Measurements from ENCODE around the gene CAPN14. TPM values are rescaled to one million over a fixed set of nuclear protein-coding genes. Genes with fewer than 3 reads are reported as not detected.

The CAPN14 gene
- total RNA-seq, 1 experiment from 2014 or later = not detected

GRCh38 chr2:31243053-31243452 is 25.7 kb upstream of the CAPN14 start:
- no peaks in the 10 kb centered on the region for H3K27me3 ChIP-seq (ENCODE audit: insufficient read depth, low read length)
- no peaks in the 10 kb centered on the region for H3K36me3 ChIP-seq (ENCODE audit: control insufficient read depth in 1 of 2, insufficient read depth in 2 of 2, low read length in 2 of 2)
- no peak overlapping the region for H2AFZ ChIP-seq (ENCODE audit: low read depth, low read length, poor library complexity, severe bottlenecking)
- ChIA-PET POLR2A (no interaction called here), RAD21 (ENCODE audit: low non-redundant PET in 1 of 2, low total read pairs in 2 of 2, uncharacterized antibody in 2 of 2, unreplicated experiment in 2 of 2) (no interaction called here), CTCF (no interaction called here)
- no peaks in the 10 kb centered on the region for H3K9me2 ChIP-seq (ENCODE audit: insufficient read depth)
- H3K9ac ChIP-seq (ENCODE audit: low read length) = no peak overlapping the region
- H3K4me2 ChIP-seq (ENCODE audit: low read length) = no peak overlapping the region
- TF ChIP-seq ELF1 (IDR thresholded peaks at IDR 0.05; ENCODE audit: borderline replicate concordance, low read depth) (no peak), ZNF274 (IDR thresholded peaks at IDR 0.05; ENCODE audit: low read depth, low read length) (no peak), SIN3A (IDR thresholded peaks at IDR 0.05; ENCODE audit: low read depth) (no peak), POLR2A (IDR thresholded peaks at IDR 0.05; ENCODE audit: borderline replicate concordance, extremely low read depth, insufficient read depth, insufficient read length) (no peak), YY1 (IDR thresholded peaks at IDR 0.05; ENCODE audit: extremely low read depth, insufficient replicate concordance, low read depth, low read length) (no peak), JUND (IDR thresholded peaks at IDR 0.05) (no peak), FOSL1 (IDR thresholded peaks at IDR 0.05; ENCODE audit: low read depth) (no peak), CTCF (IDR thresholded peaks at IDR 0.05 in 2 of 3, conservative IDR thresholded peaks at IDR 0.05 in 1 of 3; ENCODE audit: borderline replicate concordance in 1 of 3, insufficient read depth in 1 of 3, low read depth in 2 of 3, low read length in 2 of 3) (no peak), EGR1 (IDR thresholded peaks at IDR 0.05; ENCODE audit: low read depth) (no peak)
- TF ChIP-seq, protein P1, sequence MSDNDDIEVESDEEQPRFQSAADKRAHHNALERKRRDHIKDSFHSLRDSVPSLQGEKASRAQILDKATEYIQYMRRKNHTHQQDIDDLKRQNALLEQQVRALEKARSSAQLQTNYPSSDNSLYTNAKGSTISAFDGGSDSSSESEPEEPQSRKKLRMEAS (IDR thresholded peaks at IDR 0.05) = no peak
- no peaks in the 10 kb centered on the region for H3K79me2 ChIP-seq (ENCODE audit: insufficient read depth, low read length)
- no peaks in the 10 kb centered on the region for H3K4me1 ChIP-seq (ENCODE audit: control insufficient read depth in 1 of 2, insufficient read depth in 2 of 2, low read length in 2 of 2)
- DNase-seq (ENCODE audit: low read depth, low spot score) (no peak), ATAC-seq (no peak)
- no peaks in the 10 kb centered on the region for H4K20me1 ChIP-seq (ENCODE audit: insufficient read depth)
- H3K27ac ChIP-seq (ENCODE audit: low read depth, low read length) = no peak overlapping the region
- H3K4me3 ChIP-seq (replicated peaks in 1 of 2; ENCODE audit: low read depth in 1 of 2, low read length in 2 of 2) = no peak overlapping the region
- no TSS peak for BruUV-seq (replicated peaks)
- intact Hi-C loops (cut with micrococcal nuclease) = no loop called here
- H3K9me3 ChIP-seq (ENCODE audit: control insufficient read depth in 1 of 2, insufficient read depth in 1 of 2, low read depth in 1 of 2, low read length in 2 of 2) = no peaks in the 10 kb centered on the region
